ENCODE measurements around the gene DNM2.
"Not testable (repeated sequence)": the region's sequence is repeated elsewhere in the genome, so short reads cannot be mapped to it uniquely, and the experiment has no call there.

Gene DNM2

DNA sequence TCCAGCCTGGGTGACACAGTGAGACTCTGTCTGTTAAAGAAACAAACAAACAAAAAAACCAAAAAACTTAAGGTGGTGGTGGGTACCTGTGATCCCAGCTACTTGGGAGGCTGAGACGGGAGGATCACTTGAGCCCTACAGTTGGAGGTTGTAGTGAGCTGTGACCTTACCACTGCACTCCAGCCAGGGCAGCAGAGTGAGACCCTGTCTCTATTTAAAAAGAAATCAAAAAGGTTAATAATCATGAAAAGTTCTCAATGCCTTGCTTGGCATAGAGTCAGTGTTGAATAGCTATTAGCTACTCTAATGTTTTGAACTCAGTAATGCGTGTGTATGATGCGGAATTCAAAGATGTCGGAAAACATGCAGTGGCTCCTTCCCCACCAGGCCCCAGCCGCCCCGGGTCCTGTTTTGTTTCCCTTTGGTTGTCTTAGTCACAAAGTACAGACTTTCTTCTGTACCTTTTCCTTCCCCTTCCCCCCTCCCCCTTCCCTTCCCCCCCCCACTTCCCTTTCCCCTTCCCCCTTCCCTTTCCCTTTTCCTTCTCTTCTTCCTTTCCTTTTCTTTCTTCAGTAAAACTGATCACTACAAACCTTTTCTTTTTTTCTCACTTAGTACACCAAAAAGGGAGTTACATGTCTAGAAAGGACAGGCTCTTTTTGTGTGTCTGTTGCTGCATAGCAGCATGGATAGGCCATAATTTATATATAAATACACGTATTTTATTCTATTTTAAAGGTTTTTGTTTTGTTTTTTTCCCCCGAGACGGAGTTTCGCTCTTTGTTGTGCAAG lies 35.2 kb downstream of the DNM2 start:
- no peak for DNase-seq (ENCODE audit: extremely low read depth, low read depth)
- TF ChIP-seq, protein P1, sequence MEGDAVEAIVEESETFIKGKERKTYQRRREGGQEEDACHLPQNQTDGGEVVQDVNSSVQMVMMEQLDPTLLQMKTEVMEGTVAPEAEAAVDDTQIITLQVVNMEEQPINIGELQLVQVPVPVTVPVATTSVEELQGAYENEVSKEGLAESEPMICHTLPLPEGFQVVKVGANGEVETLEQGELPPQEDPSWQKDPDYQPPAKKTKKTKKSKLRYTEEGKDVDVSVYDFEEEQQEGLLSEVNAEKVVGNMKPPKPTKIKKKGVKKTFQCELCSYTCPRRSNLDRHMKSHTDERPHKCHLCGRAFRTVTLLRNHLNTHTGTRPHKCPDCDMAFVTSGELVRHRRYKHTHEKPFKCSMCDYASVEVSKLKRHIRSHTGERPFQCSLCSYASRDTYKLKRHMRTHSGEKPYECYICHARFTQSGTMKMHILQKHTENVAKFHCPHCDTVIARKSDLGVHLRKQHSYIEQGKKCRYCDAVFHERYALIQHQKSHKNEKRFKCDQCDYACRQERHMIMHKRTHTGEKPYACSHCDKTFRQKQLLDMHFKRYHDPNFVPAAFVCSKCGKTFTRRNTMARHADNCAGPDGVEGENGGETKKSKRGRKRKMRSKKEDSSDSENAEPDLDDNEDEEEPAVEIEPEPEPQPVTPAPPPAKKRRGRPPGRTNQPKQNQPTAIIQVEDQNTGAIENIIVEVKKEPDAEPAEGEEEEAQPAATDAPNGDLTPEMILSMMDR (IDR thresholded peaks at IDR 0.05; ENCODE audit: low read depth, low read length) = no peak

DNA sequence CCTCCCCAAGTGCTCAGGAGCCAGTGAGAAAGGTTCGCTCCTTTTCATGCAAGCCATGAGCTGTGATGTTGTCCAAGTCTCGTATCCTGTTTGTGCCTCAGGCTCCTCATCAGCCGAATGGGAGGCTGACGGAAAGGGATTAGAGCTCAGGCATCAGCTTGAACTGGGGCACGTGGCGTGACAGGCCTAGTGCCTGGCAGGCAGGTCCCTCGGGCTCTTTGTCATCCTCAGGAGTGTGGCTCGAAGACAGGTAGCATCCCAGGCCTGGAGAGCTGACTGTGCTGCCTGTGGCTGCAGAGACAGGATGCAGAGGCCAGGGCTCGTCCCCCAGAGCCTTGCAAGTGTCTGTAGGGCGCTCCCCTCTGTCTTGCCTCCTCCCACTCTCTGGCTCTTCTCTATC lies 38.5 kb downstream of the DNM2 start:
- TF ChIP-seq, protein P1 (IDR thresholded peaks at IDR 0.05; ENCODE audit: low read depth, low read length) = no peak
- no peak for DNase-seq (ENCODE audit: extremely low read depth, low read depth)

DNA sequence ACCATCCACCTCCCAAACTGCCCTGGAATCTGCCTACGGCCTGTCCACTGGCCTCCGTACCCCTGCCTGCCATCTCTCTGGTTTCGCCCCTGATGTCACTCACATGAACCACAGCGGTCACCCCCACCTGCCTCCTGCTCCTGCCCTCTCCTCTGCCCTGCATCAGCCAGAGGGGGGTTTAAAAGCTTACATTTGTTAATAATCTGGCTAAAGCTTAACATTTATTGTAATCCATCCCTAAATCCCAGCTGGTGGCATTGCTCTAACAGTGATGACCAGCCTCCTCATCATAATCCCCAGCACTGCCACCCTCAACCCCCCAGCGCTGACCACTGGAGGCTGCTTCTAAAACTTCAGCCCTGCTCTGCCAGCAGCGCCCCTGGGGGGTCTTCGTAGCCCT lies 38.9 kb downstream of the DNM2 start:
- DNase-seq (ENCODE audit: extremely low read depth, low read depth) = no peak
- TF ChIP-seq, protein P1 (IDR thresholded peaks at IDR 0.05; ENCODE audit: low read depth, low read length) = no peak

DNA sequence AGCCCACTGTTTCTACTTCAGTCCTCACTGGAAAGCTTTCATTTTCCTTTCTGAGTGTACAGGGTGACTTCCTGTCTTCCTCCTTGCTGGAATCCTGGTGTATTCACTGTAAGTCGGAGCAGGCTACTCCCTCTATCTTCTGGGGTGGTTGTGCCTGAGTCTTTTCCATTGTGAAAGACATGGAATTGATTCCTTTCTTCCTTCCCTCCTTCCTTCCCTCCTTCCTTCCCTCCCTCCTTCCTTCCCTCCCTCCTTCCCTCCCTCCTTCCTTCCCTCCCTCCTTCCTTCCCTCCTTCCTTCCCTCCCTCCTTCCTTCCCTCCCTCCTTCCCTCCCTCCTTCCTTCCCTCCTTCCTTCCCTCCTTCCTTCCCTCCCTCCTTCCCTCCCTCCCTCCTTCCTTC lies 40.2 kb downstream of the DNM2 start:
- not testable (repeated sequence) for DNase-seq (ENCODE audit: extremely low read depth, low read depth)

DNA sequence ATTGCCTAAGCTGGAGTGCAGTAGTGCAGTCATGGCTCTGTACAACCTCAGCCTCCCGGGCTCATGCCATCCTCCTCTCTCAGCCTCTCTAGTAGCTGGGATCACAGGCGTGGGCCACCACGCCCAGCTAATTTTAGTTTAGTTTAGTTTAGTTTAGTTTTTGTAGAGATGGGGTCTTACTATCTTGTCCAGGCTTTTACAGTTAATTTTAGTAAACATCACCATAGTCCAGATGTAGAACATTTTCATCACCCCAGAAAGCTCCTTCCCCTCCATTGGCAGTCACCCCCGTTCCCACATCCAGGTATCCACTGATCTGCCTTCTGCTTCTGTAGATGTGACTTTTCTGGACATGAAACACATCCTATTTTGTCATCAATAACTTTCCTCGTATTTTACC lies 41.1 kb downstream of the DNM2 start:
- TF ChIP-seq, protein P1 (IDR thresholded peaks at IDR 0.05; ENCODE audit: low read depth, low read length) = no peak
- DNase-seq (ENCODE audit: extremely low read depth, low read depth) = no peak

DNA sequence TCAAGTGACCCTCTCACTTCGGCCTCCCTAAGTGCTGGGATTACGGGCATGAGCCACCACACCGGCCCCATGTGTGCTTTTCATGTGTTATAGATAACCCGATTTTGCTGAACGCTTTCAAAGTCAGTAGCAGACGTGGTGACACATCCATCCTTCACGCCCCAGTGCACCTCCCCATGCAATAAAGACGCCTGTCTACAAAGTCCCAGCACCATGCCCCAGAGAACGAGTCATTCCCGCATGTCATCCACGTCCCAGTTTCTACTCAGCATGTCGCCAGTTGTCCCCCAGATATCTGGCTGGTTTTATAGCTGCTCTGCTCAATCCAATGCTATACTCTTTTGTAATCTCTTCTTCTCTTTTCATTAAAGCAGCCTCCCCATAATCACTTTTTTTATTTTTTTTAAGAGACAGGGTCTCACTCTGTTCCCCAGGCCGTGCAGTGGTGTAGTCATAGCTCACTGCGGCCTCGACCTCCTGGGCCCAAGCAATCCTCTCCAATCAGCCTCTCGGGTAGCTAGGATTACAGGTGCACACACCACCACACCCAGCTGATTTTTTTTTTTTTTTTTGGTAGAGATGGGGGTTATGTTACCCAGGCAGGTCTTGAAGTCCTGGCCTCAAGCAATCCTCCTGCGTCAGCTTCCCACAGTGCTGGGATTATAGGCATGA lies 42.5 kb downstream of the DNM2 start:
- TF ChIP-seq, protein P1 (IDR thresholded peaks at IDR 0.05; ENCODE audit: low read depth, low read length) = no peak
- no peak for DNase-seq (ENCODE audit: extremely low read depth, low read depth)

DNA sequence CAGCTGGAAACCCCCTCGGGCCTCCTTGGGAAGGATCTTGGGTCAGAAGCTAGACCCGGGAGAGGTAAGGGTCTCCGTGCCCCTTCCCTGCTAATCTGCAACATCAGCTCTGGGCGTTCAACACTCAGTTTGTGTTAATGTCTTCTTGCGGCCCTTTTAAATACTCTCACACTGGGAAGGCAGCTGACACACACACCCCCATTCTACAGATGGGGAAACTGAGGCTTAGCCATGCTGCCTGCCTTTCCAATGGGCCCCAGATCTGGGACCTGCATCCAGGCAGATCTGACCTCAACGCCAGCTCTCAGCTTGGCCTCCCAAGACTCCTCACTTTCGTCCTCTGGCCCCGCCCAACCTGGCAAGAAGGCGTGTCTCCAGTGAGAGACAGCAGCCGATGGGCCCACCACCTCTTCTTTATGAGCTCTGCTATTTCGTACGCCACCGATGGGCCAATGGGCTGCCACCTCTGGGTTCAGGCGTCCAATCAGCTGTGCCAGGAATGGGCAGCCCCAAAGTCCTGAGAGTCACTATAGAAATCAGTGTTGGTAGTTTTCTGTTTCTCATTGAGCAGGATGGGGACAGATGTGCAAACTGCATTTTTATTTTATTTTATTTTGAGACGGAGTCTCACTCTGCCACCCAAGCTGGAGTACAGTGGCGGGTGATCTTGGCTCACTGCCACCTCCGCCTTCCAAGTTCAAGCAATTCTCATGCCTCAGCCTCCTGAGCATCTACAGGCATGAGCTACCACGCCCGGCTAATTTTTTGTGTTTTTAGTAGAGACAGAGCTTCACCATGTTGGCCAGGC lies 43.8 kb downstream of the DNM2 start:
- TF ChIP-seq, protein P1 (IDR thresholded peaks at IDR 0.05; ENCODE audit: low read depth, low read length) = no peak
- no peak for DNase-seq (ENCODE audit: extremely low read depth, low read depth)
